ENCODE measurements around the gene KPNA5. TPM values are rescaled to one million over a fixed set of nuclear protein-coding genes. Genes with fewer than 3 reads are reported as not detected.
A peak's percentile ranks its signal among the peaks of the same experiment; 100 is the strongest.

Gene KPNA5
- total and polyA plus RNA-seq, 8 donors = 1.4 to 6.5 (median 4.1) TPM

DNA sequence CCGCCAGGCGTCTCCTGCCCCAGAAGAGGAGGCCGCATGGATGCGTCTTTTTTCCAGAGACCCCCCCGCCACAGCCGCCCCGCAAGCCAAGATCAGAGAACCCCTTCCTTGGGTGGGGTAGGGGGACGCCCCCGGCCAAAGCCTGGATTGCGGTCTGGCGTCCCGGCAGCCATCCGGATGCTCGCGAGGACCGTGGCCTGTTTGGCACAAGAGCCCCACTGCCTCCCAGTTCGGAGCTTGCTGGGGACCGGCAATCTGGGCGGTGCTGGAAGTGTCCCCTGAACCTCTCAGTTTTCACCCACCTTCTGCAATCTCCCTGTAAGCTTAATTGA lies 83.6 kb downstream of the KPNA5 start:
- Histone ChIP-seq H3K27ac (no peak overlapping the region), H3K9me3 (no peaks in the 10 kb centered on the region), H3K36me3 (no peaks in the 10 kb centered on the region), H3K4me3 (peak overlapping the region in 2 of 4 donors; percentile 33 to 48), H3K4me1 (no peaks in the 10 kb centered on the region), H3K27me3 (peaks cover 0 to 5% (median 0%) of the 10 kb centered on the region in 4 donors)
- ATAC-seq = no peak
- FAIRE-seq = no peak
- peak in 2 of 6 donors; percentile 58 to 60 for DNase-seq
- 43% methylated on average over 19 of the region's 19 CpGs for WGBS, 2 donors
- intact Hi-C loops (cut with DNase I) = no loop called here
- TF ChIP-seq, protein P1, sequence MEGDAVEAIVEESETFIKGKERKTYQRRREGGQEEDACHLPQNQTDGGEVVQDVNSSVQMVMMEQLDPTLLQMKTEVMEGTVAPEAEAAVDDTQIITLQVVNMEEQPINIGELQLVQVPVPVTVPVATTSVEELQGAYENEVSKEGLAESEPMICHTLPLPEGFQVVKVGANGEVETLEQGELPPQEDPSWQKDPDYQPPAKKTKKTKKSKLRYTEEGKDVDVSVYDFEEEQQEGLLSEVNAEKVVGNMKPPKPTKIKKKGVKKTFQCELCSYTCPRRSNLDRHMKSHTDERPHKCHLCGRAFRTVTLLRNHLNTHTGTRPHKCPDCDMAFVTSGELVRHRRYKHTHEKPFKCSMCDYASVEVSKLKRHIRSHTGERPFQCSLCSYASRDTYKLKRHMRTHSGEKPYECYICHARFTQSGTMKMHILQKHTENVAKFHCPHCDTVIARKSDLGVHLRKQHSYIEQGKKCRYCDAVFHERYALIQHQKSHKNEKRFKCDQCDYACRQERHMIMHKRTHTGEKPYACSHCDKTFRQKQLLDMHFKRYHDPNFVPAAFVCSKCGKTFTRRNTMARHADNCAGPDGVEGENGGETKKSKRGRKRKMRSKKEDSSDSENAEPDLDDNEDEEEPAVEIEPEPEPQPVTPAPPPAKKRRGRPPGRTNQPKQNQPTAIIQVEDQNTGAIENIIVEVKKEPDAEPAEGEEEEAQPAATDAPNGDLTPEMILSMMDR (IDR thresholded peaks at IDR 0.05) = no peak

DNA sequence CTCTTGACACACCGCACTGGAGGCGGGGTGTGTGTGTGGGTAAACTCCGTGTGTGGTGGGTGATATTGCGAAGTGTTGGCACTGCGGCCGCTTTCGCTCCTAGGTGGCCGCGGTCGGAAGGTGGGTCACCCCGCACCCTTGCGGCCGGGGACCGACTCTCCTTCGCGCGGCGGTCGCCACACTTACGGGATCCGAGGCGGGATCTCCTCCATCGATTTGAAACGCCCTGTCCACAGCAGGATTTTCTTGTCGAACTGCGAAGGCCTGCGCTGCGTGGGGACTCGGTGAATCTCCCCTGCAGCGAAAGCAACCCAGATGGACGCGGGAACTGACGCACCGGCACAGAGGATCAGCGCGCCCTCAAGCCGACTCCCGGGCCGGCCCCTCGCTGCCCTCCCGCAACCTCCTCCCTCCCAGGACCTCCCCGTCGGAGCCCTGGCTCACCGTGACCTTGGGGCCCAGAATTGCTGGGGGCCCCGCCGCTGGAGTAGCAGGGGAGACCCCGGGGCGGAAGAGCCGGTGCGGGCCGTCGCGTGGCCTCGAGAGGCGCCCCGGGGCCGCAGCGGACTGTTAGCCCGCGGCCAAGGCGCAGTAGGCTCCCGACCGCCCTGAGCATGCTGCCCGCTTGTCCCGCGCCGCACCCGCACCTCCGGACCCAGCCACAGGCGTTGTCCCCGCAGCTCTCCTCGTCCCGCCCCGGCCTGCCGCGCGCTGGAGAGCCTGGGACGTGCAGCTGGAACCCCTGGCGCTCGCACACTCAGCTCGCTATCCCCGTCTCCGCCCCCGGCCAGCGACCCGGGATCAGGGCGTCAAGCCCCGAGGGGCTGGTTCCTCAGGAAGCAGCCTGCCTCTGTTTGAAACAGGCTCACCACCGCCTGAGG lies 84.2 kb downstream of the KPNA5 start, which contains the start of gene FAM162B:
Gene FAM162B, minus strand, starts transcription at position 759 of the 881 bp plus-strand sequence. Its CDS starts 143 bp downstream, at position 616.
- peaks cover 0 to 5% (median 0%) of the 10 kb centered on the region in 4 donors for H3K27me3 ChIP-seq
- TF ChIP-seq, protein P1 (IDR thresholded peaks at IDR 0.05) = no peak
- intact Hi-C loops (cut with DNase I) = no loop called here
- peak within 1 kb of the TSS; percentile 22 to 48 (median 33) for H3K4me3 ChIP-seq
- 2 to 3% methylated on average over 73 to 89 of the region's 89 CpGs for WGBS, 2 donors
- H3K36me3 ChIP-seq = no peaks in the 10 kb centered on the region
- FAIRE-seq (no peak), DNase-seq (peak in 5 of 6 donors; percentile 4 to 66 (median 23)), ATAC-seq (peak; percentile 40 to 77 (median 74))
- no peaks in the 10 kb centered on the region for H3K4me1 ChIP-seq
- no peak within 1 kb of the TSS for H3K27ac ChIP-seq
- H3K9me3 ChIP-seq = no peaks in the 10 kb centered on the region

GRCh38 chr6:116766506-116767176 lies 85.6 kb downstream of the KPNA5 start:
- Histone ChIP-seq H3K36me3 (no peaks in the 10 kb centered on the region), H3K4me1 (no peaks in the 10 kb centered on the region), H3K27ac (no peak overlapping the region), H3K9me3 (no peaks in the 10 kb centered on the region), H3K4me3 (no peak overlapping the region), H3K27me3 (peaks cover 0 to 5% (median 0%) of the 10 kb centered on the region in 4 donors)
- TF ChIP-seq, protein P1 (IDR thresholded peaks at IDR 0.05) = no peak
- FAIRE-seq (no peak), ATAC-seq (no peak), DNase-seq (no peak)
- WGBS, 2 donors = 61 to 73% methylated on average over 5 of the region's 5 CpGs
- intact Hi-C loops (cut with DNase I) = no loop called here

DNA sequence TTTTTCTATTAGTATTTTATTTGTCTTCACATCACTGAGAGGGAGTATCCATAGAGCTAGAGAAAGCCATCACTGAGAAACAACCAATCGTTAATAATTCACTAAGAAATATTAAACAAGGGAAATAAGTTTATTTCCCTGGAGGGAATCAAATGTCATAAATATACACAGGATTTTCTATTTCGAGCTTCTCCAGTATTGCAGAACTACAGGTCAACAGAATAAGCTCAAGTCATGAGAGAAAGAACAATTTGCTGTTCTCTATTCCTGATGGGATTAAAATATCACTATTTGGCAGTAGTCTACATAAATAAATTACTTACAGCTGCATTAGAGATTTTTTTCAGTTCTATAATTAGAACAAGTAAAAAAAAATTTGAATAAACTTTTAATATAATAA lies 86.7 kb downstream of the KPNA5 start:
- Histone ChIP-seq H3K36me3 (no peaks in the 10 kb centered on the region), H3K9me3 (no peaks in the 10 kb centered on the region), H3K27ac (no peak overlapping the region), H3K4me3 (no peak overlapping the region), H3K4me1 (no peaks in the 10 kb centered on the region), H3K27me3 (peaks cover 0 to 5% (median 0%) of the 10 kb centered on the region in 4 donors)
- intact Hi-C loops (cut with DNase I) = no loop called here
- ATAC-seq (no peak), FAIRE-seq (no peak), DNase-seq (no peak)
- TF ChIP-seq, protein P1 (IDR thresholded peaks at IDR 0.05) = no peak
- 60 to 67% methylated on average over 2 of the region's 2 CpGs for WGBS, 2 donors

Data from pancreas (tissue), 10 donors.